Skin epidermis (tissue), 12 donors: Measurements from ENCODE around the gene RNF166.

Experiments used
- H3K27ac ChIP-seq, 21 experiments: fragments of 200-600 bp; sonication (generic) in 11 of 21; one replicate each; pipeline ENCODE4 v1.5.0; 2020; ENCODE audit warnings: mild to moderate bottlenecking in 3 of 21, inconsistent platforms in 2 of 21, moderate library complexity in 2 of 21
- H3K4me3 ChIP-seq, 7 experiments: fragments of 200-600 bp; sonication (generic) in 2 of 7; one replicate each; pipeline ENCODE4 v1.5.0; 2020; ENCODE audit warnings: inconsistent platforms in 2 of 7, mild to moderate bottlenecking in 2 of 7, moderate library complexity in 1 of 7

The RNF166 gene

GRCh38 chr16:88647178-88648070, 58.8 kb downstream of the RNF166 start:
- H3K4me3 ChIP-seq = no peak overlapping the region
- H3K27ac ChIP-seq = no peak overlapping the region
